GM19239 (cell line): Measurements from ENCODE around the gene FILIP1L.

Experiments
- DNase-seq: peaks from one replicate; pipeline ENCODE4 v3.0.0; 2011; ENCODE audit warnings: low spot score; ENCODE audit not compliant: insufficient read length
- FAIRE-seq: peaks from 2 replicates; lab custom pipeline; 2011; peaks lifted over from hg19 to GRCh38; lab: Jason Lieb, UNC

Gene FILIP1L

DNA sequence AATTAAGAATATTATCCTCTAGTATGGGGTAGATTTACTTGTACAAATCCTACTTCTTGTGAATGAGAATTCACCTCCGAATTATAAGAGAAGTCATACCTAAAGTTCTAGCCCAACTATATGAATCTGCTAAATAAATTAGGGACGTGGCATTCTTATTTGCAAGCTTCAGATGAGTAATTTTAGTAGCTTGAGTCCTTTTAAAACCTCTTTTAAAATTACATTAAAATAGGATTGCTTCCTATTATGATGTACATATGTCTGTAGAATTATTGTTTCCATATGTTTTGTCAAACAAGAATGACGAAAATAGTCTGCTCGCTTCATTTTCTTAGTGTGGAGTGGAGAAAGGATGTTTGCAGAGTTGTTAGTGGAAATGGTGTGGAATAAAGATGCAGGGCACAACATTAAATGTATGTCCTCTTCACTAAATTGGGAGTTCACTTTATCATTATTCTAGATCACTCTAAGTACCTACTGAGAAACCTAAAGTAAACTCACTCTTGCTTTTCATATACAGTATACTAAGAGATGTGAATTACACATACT lies 237.2 kb downstream of the FILIP1L start:
- peak; percentile 40 for FAIRE-seq
- no peak for DNase-seq

- peak; percentile 86 for FAIRE-seq
- peak; percentile 50 for DNase-seq
Observed at GRCh38 chr3:99875929-99876841, 238.1 kb downstream of the FILIP1L start.

DNA sequence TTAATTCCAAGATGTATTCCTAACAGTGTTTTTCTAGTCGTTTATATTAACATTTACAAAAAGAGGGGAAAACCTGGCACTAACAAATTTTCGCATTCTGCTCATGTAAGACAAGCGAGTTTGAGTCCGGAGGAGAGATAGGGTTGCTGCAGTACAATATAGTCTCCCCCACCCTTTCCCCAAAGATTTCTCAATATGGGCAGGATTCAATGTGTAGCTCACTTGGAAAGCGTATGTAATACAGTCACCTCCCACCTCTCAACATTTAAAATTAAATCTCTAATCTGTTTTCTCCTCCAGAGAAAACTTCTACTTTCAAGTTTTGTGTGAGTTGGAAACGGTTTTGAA lies 238.7 kb downstream of the FILIP1L start:
- FAIRE-seq (no peak), DNase-seq (no peak)

DNA sequence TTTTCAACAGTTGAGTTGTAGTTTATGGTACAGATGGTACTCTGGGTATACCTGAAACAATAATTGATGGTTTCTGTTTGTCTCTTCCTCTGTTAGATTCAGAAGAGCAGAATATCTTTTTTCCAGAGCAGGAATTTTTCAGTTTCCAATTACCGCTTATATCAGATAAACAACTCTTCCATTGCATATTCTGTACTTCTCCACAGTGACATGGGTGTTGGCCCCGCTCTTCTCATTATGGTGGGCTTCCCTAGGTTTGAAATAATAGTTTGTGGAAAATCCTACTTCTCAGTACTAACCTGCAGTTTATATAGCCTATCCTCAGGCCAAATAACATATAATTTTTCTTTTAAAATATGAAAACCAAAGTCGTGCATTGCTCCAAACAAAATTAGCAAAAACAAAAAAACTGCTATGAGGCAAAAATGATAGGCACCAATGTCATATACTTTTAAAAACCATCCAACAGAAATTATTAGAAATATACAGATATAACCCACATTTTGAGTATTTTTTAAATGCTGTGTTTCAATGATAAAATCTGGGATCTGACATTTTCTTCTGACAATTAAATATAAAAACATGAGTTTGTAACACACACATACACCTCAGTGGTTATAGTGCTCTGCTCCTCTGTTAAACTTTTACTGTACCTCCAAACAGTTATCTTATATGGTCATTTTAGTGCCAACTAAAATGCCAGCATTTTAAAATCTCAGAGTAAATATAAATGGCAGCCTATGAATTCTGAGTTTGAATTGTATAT lies 239.9 kb downstream of the FILIP1L start:
- DNase-seq (no peak), FAIRE-seq (no peak)

- FAIRE-seq: no peak
Observed at GRCh38 chr3:99873269-99874102, 240.8 kb downstream of the FILIP1L start.

DNA sequence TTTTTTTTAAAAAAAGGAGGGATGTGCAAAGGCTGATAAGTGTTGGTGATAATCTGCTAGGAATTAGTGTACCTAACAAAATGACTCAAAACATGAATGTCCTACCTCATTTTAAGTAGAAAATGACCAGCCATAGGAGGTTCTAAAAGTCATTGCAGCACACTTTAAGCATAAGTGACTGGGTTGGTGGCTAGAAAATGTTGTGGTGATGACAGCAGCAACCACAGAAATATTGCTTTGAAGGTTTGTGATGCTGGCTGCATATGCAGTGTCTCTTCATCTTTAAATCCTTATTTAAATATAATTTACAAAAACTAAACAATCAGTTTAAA lies 241.4 kb downstream of the FILIP1L start:
- no peak for DNase-seq
- peak; percentile 71 for FAIRE-seq

More at GRCh38 chr3:99873269-99874102, 240.8 kb downstream of the FILIP1L start:
- DNase-seq: no peak

GRCh38 chr3:99871231-99872045 lies 242.9 kb downstream of the FILIP1L start:
- FAIRE-seq (no peak), DNase-seq (no peak)

DNA sequence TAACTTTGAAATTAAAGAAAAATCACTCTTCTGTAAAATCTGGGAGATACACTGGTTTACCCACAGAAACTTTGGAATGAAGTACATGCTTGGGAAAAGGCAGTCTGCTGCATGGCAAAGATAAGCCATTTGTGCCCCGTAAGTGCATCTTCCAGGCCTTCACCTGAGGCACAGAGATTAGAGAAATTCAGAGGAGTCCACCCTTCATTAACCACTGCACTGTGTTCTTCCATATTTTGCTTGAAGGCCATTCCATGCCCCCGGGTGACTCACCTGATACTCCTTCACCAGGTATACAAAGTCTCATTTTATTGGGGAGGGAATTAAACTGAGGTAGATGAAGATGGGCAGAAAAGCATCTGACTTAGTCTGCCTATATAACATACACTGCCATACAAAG lies 243.6 kb downstream of the FILIP1L start:
- FAIRE-seq: no peak
- no peak for DNase-seq

DNA sequence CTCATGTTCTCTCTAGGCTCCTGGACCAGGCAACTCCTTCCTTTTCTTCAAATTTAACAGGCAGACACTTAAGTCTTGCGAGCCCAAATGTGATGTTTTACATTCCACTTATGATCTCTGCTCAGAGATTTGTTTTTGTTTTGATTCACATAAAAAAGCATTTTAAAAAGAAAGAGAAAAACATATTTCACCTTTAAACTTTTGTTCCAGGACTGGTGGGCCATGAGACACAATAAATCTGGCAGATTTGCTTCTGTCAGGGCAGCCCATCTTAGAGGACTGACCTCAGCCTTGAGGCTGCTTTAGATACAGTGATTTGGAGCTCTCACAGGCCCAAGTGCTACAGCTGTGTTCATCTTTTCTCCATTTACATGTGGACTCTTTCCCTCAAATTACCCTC lies 244.7 kb downstream of the FILIP1L start:
- DNase-seq (no peak), FAIRE-seq (no peak)

DNA sequence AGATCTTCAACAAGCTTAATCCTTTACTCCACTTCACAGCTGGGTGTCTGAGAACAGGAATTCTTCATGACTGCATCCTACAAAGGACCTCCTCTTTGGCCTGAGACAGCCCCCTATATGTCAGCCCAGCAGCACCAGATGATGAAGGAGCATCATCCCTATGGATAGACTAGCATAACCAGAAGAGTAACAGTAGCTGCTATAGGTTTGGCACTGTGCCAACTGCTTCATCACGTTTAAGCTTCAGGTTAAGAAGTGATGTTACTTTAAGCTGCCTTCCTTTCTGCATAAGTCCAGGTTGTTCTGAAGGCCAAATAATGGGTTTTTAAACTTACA lies 246.0 kb downstream of the FILIP1L start:
- DNase-seq (no peak), FAIRE-seq (peak; percentile 89)

DNA sequence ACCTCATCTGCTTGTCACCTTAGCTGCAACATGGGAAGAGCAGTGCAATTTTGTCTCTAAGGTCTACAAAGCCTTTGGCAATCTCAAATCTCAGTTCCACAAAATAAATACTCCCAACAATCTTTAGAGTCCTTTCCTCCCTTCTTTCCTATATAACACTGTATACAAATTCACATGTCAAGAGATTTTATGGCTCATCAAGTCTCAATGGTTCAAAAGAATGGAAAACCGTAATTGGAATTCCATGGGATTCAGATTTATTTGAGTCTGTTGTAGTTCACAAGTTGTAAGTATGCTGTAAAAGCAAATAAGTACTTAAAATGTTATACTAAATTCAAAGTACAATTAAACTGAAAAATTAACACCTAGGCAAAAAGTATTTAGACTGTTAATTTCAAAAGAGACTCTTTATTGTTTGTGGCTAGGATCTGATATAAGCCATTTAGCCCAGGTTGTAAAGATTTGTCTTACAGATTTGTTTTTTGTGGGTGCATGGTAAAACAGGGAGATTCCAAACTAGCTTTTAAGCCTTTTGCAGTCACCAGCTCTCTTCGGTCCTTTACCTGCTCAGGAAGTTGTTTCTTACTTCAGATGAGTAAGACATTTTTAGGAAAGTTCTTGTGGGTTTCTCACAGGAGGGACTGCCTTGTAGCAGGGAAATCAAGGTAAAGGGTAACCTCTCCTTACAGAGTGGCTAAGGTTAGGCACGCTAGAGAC lies 246.5 kb downstream of the FILIP1L start:
- DNase-seq: no peak
- no peak for FAIRE-seq

DNA sequence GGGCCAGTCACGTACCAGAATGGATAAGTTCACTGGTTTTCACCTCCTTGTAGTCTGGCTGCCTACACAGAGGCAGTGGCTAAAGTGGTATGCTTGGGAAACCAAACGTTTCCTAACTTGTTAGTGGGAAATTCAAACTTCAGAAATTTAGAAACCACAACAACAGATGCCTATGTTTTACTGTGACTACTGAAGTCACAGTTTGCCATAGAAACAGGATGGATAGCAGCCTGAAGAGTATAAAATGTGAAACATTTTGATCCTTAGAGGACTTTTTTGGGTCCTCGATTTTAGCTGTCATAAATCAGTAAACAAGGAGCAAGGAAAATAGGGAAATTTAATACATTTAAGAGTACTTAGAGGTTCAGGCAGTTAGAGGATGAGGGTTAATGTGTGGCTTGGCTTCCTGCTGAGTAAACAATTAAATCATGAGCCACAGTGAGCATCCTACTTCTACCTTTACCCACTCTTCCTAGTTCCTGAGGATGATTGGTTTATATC lies 248.0 kb downstream of the FILIP1L start:
- peak; percentile 70 for FAIRE-seq
- DNase-seq: no peak

DNA sequence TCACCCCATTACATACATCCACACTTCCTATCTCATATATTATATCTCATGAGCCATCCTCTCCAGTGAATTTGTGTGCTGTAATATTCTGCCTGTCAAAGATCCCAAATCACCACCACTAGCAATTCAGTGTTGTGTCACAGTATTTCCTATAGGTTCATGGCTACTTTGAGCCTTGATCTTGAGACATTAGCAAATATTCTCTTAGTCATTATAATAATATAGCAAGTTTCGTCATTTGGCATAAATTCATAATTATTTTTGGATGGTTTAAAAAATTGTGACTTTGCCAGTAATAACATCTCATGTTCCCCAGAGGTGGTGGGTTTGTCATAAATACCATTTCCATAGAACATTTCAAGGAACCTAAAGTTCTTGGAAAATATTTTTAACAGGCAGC lies 249.0 kb downstream of the FILIP1L start:
- no peak for FAIRE-seq
- DNase-seq: no peak

DNA sequence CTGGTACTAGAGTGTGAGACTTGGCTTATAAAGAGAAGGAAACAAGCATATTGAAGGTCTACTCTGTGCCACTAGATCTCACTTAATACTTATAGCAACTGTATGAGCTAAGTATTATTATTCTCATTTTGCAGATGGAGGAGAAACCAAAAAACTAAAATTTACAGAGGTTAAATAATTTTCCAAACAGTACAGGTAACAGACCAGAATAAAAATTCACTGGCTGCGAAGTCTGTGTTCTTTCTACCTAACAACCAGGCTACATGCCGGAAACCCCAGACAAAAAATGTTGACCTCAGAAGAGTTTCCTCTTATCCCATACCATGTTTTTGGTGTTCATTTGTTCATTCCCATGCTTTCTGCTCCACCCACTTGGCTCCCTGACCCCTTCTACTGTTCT lies 250.0 kb downstream of the FILIP1L start:
- DNase-seq: no peak
- FAIRE-seq: no peak

- FAIRE-seq: no peak
Observed at GRCh38 chr3:99863588-99863987, 250.7 kb downstream of the FILIP1L start.

DNA sequence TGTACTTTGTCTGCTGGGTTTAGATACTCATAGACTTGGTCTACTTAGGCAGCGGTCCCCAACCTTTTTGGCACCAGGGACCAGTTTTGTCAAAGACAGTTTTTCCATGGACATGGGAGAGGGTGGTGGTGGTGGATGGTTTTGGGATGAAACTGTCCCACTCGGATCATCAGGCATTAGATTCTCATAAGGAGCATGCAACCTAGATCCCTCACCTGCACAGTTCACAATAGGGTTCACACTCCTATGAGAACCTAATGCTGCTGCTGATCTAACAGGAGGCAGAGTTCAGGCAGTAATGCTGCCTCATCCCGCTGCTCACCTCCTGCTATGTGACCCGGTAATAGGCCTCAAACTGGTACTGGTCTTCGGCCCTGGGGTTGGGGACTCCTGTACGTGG lies 251.3 kb downstream of the FILIP1L start:
- DNase-seq: no peak
- FAIRE-seq: no peak

More at GRCh38 chr3:99863588-99863987, 250.7 kb downstream of the FILIP1L start:
- DNase-seq: no peak

GRCh38 chr3:99862208-99862607 lies 252.1 kb downstream of the FILIP1L start:
- FAIRE-seq: no peak
- DNase-seq: no peak

DNA sequence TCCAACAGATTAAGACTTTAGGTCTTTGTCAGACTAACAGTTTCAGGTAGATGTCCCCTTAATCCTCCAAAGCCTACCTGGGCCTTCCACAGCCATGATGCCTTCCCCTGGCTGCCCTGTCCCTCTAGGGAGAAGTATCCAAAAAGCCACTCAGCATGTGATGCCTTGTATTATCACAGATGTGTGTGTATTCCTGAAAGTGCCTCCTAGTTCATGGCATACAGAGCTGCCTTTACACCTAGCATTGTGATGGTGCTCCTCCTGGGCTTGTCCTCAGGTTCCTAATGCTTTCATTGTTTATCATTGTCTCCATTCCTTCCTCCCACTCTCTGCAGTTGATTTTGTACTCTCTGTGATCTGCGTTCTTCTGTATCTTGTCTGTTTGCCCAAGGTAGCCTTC lies 253.1 kb downstream of the FILIP1L start:
- DNase-seq (no peak), FAIRE-seq (no peak)

DNA sequence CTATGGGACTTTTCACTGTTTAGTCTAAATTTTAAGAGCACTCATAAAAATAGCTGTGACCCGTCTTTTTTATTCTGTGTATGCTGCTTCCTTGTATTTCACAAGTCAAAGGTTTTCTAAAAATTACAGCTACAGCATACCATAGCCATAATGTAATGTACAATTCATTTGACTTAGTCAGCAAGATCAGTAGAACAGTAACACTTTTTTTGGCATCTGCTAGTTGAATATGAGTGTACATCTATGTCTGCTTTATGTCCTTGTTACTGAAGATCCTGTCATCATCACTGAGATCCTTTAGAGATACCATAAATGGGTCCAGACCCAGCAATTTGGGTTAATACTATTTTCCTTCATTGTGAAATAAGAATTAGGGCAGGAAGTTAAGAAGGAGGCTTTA lies 254.5 kb downstream of the FILIP1L start:
- no peak for FAIRE-seq

More for the DNA sequence above, 254.5 kb downstream of the FILIP1L start:
- DNase-seq: no peak
